CD1c-positive myeloid dendritic cell (primary cell): ENCODE measurements around the gene EPN1.

ENCODE experiments used
- DNase-seq: peaks from one replicate; pipeline ENCODE4 v3.0.0-alpha.2; 2016; ENCODE audit errors: extremely low spot score

Gene EPN1

DNA sequence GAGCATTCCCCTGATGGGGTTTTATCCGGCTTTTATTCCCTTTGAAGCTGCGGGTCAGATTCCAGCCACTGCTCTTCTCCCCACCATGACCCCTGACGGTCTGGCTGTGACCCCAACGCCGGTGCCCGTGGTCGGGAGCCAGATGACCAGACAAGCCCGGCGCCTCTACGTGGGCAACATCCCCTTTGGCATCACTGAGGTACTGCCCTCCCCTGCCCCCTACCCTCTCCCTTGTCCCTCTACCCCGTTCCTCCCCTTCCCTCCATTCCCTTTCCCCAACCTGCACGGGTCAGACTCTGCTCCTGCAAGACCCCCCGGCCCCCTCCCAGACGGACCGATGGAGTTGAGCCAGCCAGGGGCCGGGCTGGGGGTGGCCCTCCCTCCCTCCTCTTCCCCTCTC is 14.0 kb upstream of the EPN1 start:
- no peak for DNase-seq

- no peak for DNase-seq
Observed at GRCh38 chr19:55661826-55662225, 13.2 kb upstream of the EPN1 start.

GRCh38 chr19:55663846-55664536 is 11.0 kb upstream of the EPN1 start:
- DNase-seq = no peak

GRCh38 chr19:55666343-55667005 is 8.6 kb upstream of the EPN1 start:
- DNase-seq = no peak

- DNase-seq = no peak
Observed at GRCh38 chr19:55667006-55667381, 8.0 kb upstream of the EPN1 start.

DNA sequence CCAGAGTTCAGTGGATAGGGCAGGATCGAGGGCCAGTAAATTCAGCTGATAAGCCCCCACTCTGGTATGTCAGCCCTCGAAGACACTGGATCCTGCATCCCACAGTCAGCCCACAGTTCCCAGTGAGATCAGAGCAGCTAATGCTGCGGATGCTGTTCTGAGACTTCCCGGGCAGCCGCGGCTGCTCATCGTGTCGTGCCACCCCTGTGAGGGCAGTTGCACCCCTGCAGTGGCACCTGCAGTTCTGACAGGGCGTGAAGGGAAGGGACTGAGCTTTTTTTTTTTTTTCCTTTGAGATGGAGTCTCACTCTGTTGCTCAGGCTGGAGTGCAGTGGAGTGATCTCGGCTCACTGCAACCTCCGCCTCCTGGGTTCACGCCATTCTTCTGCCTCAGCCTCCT is 7.5 kb upstream of the EPN1 start:
- DNase-seq = no peak

- DNase-seq = no peak
Observed at GRCh38 chr19:55667958-55668357, 7.1 kb upstream of the EPN1 start.

DNA sequence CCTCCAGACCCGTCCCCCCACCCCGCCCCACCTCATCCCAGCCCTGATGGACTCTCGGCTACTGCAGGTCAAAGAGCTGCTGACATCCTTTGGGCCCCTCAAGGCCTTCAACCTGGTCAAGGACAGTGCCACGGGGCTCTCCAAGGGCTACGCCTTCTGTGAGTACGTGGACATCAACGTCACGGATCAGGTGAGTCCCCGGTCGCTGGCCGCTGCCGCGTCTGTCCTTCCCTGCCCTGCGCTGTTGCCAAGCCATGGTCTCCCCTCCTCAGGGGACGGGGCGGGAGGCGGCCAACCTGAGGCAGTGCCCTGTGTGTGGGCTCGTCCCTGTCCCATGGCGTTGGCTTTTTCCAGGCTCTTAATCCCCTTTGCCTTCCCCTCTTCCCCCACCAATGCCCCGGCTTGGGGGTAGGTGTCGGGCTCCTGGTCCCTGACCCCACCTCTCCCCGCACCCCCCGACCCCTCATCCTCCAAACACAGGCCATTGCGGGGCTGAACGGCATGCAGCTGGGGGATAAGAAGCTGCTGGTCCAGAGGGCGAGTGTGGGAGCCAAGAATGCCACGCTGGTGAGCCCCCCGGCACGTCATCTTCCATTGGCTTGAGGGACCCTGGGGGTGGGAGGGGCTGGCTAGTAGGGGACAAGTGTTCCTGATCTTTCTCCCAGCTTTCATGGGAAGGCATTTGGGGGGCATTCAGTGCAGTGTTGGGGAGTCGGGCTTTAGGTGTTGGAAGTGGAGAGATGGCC is 6.2 kb upstream of the EPN1 start:
- no peak for DNase-seq

DNA sequence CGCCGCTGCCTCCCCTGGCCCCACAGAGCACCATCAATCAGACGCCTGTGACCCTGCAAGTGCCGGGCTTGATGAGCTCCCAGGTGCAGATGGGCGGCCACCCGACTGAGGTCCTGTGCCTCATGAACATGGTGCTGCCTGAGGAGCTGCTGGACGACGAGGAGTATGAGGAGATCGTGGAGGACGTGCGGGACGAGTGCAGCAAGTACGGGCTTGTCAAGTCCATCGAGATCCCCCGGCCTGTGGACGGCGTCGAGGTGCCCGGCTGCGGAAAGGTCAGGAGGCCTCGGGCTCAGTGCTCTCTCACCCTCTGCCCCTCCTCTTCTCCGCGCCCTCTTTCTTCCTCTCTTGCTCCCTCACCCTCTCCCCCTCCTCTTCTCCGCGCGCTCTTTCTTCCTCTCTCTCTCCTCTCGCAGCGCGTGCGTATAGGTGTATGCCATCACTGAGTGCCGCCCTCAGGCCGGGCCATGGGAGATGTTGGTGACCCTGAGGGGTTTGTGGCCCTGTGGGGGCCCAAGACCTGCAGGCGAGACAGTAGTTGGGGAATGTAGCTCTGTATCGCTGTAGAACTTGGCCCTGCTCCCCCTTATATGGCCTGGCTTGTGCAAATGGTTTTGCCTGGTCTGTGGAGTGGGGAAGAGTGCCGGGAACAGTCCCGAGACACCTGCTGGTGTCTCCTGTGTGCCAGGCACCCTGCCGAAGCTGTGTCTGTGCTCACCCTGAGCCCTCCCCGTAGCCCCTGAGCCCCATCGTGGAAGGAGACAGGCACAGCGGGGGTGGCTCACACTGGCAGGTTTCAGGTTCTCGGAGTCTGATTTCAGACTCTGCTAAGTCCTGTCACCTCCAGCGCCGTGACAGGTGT is 5.4 kb upstream of the EPN1 start:
- no peak for DNase-seq

GRCh38 chr19:55670280-55671053 is 4.6 kb upstream of the EPN1 start:
- no peak for DNase-seq

- DNase-seq = no peak
Observed at GRCh38 chr19:55671054-55671378, 4.0 kb upstream of the EPN1 start.

- no peak for DNase-seq
Observed at GRCh38 chr19:55672418-55672817, 2.6 kb upstream of the EPN1 start.

GRCh38 chr19:55673465-55673864 is 1.6 kb upstream of the EPN1 start:
- no peak for DNase-seq

DNA sequence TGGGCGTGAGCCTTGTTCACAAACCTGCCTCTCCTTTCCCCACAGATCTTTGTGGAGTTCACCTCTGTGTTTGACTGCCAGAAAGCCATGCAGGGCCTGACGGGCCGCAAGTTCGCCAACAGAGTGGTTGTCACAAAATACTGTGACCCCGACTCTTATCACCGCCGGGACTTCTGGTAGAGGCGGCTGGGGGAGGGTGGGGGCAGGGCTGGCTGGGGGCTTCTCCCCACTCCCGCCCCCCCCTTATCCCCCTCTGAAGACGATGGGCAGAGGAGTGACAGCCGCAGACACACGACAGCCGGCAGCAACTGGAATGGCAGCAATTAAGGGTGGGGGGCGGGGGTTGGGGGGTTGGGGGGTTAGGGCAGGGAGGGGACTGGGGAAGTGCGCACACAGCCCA is 1.1 kb upstream of the EPN1 start:
- no peak for DNase-seq

GRCh38 chr19:55674459-55674840 is 576 bp upstream of the EPN1 start:
- DNase-seq = no peak

- DNase-seq = no peak
Observed at GRCh38 chr19:55675661-55676354, 782 bp downstream of the EPN1 start.

GRCh38 chr19:55676383-55676782 is 1.4 kb downstream of the EPN1 start:
- no peak for DNase-seq

DNA sequence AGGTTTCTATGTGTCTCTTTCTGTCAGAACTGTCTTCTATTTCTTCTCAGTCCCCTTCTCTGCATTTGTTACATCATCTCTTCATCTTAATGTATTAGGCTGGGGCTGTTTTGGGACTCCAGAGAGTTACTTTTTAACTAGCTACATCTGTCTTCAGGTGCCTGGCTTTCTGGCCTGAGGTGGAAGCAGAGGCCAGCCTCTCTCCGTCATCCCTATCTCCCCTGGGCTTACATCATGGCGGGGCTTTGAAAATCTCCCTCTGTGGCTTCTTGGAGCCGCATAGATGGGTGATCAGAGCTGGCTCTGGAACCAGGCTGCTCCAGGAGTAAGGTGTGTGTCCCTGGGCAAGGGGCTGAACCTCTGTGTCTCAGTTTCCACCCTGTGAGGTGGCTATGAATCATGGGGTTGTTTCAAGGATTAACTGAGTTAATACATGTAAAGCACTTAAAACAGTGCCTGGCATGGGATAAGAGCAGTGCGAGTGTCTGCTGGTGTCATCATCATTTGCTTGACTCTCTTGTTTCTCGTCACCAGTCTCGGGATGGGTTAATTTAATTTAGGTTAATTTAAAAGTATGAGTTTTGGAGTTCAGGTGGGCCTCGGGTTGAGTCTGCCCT is 2.0 kb downstream of the EPN1 start:
- DNase-seq = no peak

- DNase-seq = peak; percentile 19
Observed at GRCh38 chr19:55677572-55678028, 2.6 kb downstream of the EPN1 start.

DNA sequence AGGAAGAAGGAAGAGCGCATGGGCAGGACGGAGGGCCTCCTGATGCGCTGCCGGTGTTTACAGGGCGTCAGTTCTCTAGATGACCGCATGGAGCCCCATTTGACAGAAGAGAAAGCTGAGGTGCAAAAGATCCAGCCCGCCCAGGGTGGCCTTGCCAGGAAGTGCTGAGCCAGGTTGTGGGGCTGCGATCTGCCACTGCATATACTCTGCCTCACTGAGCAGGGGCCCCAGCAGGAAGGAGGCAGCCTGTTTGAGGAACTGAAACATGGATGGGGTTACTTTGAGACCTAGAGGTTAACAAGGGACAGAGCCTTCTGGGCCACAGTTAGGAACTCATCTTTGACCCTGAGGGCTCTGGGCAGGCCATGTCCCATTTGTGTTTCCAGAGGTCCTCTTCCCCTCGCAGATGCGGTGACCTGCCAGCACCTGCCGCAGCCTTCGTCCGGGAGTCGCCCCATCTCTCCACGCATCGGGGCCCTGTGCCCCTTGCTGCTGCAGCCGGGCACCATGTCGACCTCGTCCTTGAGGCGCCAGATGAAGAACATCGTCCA is 3.2 kb downstream of the EPN1 start:
- DNase-seq = peak; percentile 84
